Right renal pelvis (tissue), 4 donors: ENCODE measurements around the gene BICD2. TPM values are rescaled to one million over a fixed set of nuclear protein-coding genes. Genes with fewer than 3 reads are reported as not detected.

Experiments
- DNase-seq, 4 donors: peaks; one replicate each; pipeline ENCODE4 v3.0.0-alpha.2; 2013; ENCODE audit warnings: low read depth in 4 of 4, low spot score in 3 of 4, missing footprints in 1 of 4
- polyA plus RNA-seq, 4 donors: library from polyadenylated mRNA; unstranded; fragments of 120-200 nt; gene quantifications; one replicate each; pipeline ENCODE4 v1.2.1, GENCODE V29; 2013; ENCODE audit not compliant: insufficient read length in 4 of 4

Gene BICD2
- polyA plus RNA-seq, 4 donors: 29.1 to 32.0 (median 30.9) TPM

DNA sequence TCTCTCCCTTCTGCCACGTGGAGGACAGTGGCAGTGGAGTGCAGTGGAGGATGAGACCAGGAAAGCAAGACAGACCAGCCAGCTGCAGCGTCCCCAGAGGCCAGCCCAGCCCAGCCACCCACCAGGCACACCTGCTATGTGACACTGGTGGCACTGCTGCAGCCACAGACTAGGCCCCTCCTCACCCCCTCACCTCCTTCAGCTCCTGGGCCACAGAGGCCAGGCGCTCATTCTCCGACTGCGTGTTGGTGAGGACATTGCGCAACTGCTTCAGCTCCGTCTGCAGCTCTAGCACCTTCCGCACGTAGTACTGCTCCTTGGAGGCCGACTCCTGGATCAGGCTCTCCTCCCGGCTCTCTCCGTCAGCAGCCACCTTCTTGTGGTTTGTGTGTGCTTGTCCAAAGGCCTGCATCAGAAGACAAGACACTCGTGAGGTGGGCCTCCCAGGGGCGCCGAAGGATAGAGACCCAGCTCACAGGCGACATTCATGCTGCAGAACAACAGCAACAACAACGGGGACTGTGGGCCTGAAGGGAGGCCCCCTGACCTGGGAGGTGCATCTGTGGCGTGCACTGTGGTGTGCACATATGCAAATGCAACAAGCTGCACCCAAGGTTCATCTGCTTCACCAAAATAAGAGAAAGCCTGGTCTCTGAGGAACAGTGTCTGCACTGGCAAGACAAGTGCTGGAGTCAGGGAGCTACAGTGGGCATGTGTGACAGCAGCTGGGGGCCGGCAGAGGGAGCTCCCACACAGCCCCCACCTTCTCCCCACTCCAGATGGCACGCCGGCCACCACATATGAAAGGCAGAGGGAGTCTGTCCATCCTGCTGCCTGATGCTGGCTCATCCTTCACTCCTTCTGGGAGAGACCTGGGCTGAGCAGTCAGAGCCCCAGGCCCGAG is 35.5 kb downstream of the BICD2 start:
- DNase-seq: no peak

DNA sequence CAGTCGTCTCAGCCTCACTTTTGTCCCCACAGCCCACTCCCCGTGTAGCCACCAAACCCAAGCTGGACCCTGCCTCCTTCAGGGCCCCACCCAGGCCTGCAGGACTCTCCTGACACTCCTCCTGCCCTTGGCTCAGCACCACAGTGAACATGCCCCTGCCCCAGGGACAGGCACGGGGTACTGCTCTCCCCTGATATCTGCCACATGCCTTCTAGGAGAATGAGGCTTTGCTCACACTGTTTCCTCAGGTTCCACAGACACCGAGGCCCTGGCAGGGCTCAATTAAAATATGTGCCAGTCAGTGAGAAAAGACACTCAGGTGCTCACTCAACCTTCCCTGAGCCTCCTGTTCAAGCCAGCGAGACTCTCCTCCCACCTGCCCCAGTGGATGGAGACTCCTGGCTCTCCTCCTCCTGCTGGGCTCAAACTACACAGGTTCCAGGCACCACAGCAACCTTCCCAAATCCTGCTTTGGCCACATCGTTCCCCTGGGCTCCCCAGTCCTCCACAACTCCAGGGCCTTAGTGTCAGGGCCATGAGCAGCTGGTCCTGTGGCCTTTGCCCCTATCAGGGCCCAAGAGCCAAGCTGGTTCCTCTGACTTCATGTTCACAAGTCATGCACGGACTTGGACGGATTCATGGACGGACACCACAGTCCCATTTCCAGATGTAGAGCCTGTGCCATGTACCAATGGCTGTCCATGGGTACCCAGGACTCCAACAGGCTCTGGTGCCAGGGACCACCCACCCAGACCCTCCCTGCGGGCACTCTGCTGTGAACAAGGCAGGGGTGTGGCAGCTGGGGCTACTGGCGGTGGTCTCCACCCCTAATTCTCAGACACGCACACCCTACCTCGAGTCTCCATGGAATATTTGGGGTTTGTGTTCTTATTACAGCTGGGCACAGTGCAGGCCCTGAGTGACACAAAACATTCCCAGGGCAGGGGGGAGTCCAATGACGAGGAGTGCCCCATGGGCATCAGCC is 36.6 kb downstream of the BICD2 start:
- DNase-seq: no peak

DNA sequence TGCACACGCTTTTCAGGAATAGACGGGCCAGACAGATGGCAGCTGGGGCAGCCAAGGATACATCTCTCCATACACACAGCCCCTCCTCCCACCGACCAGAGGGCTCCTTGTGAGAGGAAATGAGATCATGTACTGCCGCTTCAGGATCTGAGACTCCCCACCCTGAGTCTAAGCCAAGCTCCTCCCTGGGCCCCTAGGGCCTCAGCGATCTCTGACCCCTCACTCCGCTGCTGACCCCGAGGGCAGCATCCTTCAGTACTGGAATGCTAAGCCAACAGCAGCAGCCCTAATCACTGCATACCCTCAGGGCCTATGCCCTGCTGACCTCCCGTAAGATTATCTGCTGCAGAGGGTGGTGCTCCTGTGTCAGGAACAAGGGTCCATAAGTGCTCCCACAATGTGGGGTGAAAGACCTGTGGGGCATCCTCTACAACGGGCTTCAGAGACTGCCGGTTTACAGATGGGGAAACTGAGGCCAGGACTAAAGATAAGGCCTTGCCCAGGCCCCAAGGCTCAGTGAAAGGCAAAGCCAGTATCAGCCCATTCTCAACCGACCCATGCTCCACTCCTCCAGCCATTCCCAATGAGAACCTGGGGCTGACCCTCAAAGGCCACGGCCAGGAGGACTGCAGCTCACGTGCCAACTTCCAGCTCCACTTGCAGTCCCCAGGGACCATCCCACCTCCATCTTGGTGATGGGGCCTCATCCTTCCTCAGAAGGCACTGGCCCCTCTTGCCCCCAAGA is 37.5 kb downstream of the BICD2 start:
- no peak for DNase-seq

DNA sequence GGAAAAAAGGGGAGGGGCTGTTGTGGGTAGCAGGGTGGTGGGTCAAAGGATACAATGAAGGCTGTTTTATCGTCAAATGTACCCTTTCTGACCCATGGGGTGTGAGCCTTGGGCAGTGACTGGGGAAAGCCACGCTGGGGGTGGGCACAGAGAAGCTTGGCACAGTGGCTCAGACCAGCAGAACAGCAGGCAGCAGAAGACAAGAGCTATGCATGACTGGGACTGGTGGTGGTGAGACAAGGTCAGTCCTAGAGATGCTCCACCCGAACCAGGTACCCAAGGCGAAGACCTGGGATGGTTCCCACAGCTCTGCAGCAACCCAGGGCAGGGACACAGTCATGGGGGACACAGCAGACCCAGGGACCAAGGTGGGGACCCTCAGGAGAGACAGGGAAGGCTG is 38.3 kb downstream of the BICD2 start:
- no peak for DNase-seq

DNA sequence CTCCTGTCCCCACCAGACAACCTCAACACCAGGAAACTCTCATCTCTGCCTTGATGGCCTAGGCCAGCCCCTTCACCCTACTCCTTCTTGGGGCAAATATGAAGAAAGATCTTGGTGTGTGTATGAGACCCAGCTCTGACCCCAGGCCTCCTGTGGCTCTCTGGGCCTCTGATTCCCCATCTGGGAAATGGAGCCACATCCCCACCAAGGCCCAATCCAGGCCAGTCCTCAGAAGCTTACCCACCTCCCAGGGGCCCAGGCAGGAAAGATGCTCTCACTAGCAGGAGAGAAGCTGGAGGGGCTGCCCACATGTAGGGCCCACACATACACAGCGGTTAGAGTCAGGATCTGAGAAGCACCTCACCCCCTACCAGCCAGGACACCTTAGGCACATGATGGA is 38.9 kb downstream of the BICD2 start:
- DNase-seq: no peak

DNA sequence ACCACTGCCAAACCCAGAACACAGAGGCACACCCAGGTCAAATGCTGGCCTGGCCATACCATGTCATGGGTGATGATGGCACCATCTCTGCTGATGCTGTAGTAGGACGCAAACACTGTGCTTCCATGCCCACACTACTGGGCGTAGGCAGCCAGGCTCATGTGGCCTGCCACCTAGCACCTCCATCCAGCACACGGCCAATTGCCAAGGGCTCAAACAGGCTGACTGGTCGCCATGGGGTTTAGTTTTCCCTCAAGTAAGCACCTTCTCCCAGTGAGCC is 39.4 kb downstream of the BICD2 start:
- no peak for DNase-seq

DNA sequence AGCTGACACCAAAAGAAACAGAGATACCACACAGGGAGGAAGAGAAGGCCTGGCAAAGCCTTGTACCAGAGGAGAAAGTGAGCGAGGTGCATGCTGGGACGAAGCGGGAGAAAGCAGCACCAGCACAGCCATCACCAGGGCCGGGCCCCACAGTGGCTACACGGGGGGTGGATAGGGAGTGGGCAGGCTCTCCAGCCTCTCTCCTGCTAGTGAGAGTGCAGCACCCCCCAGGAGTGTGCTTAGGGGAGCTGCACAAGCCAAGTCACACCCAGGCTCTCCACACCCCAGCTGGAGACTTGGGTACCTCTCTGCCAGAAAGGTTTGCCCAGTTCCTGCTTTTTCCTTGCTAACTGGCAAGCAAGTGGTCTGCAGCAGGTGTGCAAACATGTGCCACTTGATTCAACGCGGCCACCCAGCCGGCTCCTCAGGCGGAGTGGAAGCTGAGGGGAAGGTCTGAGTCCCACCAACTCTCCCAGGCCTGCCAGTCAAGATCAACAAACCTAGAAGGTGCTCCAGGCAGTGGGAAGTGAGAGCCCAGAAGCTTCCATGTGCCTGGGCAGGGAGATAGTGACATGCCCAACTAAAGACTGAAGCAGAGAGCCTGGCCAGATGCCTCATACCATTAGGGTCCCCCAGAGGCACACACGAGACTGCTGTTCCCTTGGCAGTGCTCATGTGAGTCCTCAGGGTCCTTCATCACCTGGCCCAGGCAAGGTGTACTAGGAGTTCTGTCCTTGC is 39.9 kb downstream of the BICD2 start:
- no peak for DNase-seq

DNA sequence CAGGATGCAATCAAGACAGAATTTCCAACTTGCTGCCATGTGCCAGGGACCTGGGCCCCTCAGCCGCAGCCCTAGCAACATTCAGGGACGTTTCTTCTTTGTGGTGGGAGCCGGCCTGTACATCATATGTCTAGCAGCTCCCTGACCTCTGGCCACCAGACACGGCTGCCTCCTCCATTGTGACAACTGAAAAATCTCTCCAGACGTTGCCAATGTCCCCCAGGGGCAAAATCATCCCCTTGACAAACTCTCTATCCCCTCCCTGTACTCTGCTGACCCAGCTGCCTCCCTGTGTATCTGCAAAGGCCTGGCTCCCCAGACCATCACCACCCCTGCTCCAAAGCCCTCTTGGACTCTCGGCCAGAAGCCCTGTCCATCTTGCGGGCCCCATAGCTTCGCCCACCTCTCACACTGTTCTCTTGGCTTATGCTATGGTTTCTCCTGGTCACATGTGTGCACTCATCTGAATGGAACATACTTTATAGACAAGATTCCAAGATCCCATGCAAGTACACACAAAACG is 40.8 kb downstream of the BICD2 start:
- no peak for DNase-seq

DNA sequence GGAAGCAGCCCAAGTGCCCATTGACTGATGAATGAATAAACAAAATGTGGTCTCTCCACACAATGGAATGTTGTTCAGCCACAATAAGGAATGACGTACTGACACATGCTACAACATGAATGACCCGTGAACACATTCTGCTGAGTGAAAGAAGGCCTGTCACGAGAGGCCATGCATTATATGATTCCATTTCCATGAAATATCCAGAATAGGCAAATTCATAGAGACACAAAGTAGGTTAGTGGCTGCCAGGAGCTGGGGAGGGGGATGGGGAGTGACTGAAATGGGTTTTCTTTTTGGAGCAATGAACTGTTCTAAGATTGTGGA is 41.4 kb downstream of the BICD2 start:
- no peak for DNase-seq

DNA sequence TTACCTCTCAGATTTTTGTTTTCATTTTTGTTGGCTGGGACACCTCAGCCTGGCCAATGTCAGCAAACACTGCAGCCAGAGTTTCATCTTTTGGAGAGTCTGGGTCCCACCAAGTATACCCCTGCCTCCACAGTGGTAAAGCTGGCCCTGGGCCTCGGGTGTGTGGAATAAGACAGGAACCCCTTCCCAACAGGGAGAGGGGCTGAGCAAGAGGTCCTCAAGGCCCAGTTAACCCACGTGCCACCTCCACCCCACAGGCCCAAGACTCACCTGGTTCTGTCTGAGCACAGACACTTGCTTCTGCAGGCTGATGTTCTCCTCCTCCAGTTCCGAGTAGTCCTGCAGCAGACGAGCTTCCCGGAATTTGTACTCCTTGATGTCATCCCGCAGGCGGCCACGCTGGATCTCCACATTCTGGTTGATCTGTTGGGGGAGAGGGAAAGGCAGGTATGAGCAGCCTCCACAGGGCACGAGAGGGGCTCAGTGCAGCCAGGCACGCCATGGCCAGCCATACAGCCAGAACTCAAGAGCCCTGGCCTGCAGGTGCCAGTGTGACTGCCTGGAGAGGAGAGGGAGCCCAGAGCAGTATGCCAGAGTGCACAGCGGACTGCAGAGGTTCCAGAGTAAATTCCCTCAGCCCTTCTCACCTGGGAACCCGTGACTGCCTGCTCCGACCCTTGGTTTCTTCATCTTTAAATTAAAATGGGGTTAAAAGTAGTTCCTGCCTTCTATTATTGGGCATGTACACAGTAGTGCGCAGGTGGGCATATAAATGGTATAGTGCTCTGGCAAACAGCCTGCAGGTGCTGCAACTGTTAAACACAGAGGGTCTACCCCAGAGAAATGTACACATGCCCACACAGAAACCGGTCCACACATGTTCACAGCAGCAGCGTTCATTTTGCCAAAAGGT is 42.0 kb downstream of the BICD2 start:
- no peak for DNase-seq

DNA sequence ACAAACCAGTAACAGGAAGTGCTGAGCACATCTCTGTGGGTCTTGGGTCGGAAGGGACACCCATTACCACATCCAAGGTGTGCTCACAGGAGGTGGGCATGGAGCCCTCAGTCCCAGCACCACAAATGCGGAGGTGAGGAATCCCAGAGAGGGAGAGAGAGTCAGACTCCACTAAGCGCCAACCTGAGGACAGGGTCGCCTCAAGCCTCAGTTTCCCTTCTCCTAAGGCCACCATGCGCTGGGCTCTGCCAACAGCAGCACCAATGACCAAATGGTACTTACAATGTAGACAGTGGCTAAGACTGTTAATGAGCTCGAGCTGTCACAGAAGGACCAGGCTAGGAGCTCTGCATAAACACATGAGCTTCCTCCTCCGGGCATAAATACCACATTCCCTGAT is 43.1 kb downstream of the BICD2 start:
- no peak for DNase-seq

DNA sequence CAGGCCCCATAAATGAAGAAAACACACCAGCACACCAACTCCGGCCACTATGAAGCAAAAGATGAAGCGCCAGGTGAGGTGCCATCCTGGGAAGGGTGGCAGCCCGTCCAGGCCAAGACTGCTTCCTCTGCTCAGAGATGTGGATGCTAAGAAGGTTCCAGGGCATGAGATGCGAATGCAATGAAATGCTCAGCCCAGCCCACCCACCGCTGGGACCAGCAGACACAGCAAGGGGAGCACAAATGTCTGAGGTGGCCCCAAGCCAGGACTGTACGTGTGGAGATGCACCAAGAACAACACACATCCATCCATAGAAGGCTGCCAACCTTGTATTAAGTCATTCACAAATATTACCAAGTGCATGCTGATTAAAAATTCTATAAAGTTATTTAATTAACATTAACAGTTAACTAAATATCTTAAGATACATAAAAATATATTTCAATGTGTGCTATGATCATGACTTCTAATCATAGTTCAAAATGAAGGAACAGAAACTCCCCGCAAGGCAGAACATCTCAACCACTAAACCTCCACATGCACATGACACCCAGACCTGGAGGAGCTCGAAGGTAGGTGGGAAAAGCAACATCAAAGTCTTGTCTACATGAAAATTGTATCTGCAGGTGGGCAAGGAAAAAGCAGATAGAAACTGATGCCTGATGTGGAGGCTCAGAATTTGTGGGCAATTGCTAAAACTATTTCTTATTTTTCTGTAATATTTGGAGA is 43.7 kb downstream of the BICD2 start:
- DNase-seq: no peak

DNA sequence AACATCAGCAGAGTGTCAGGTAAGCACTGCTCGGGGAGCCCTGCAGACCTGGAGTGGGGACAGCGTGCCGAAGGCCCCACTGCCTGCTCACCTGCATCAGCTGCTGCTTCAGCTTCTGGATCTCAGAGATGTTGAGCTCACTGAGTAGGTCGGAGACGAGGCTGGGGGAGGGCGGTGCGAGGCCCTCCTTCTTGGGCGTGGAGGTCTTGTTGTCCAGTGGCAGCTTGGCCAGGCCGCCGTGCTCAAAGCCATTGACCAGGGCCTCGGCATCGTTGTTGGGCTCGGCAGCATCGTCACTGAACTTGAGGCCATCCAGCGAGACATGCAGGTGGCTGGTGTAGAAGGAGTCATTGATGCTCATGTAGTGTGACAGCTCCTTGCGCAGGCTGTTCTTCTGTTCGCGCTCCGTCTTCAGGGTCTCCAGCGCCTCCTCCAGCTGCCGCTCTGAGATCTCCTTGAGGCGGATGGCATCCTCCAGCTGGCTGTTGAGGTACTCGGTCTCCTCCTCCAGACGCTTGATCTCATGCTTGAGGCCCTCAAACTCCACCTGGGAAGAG is 44.3 kb downstream of the BICD2 start:
- no peak for DNase-seq

DNA sequence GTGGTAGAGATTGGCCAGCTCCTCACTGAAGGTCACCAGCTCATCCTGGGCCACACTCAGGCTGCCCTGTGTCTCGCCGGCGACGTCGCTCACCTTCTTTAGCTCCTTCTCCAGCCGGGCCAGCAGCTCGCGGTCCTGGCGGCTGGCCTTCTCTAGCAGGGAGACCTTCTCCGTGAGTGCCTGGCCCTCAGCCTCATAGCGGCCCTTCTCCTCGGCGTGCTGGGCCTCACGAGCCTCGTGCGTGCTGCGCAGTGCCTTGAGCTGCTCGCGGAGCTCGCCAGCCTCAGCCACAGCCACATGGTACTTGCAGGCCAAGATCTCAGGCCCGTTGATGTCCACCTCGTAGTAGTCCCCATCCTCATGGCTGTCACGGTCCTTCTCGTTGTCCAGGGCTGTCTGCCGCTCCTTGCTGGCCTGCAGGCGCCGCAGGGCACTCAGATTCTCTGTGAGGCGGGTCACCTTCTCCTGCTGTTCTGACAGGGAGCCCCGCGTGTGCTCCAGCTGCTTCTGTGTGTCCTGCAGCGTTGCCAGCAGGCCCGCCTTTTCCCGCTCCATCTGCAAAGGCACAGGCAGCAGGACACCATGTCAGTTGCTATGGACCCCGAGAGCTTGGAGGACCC is 45.5 kb downstream of the BICD2 start:
- DNase-seq: no peak

DNA sequence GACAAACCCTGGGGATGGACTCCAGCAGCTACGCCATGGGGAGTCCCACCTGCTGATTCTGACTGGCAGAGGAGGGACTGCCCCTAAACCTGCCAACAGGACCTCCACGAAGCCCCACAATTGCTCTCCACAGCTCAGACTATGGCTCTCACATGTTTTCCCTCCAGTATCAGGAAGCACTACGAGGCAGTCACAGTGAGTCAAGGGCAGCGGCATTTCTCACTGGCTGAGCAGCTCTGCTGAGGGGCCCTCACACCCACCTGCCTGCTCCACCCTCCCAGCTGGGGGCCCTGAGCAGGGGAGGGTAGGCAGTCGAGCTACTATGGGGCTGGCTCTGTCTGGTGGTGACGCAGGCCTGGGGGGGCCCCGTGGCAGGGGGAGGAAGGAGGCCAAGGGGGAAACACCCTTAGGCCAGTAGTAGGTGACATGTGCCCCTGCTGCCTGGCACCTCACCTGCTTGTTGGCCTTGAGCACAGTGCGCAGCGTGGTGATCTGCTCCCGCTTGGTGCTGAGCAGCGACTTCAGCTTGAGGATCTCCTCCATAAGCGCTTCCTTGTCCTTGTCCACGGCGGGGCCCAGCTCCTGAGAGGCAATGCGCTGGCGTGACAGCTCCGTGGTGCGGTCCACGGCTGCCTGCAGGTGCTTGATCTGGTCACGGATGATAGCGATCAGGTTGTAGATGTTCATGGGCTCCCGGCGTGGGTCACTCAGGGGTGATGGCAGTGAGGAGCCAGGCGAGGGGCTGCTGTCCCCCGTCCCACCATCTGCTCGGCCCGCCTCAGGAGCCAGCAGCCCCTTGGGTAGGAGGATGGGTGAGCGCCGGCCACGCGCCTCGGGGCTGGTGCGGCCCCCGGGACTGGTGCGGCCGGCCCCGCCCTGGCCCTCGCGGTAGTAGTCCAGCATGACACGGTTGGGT is 46.3 kb downstream of the BICD2 start:
- no peak for DNase-seq

DNA sequence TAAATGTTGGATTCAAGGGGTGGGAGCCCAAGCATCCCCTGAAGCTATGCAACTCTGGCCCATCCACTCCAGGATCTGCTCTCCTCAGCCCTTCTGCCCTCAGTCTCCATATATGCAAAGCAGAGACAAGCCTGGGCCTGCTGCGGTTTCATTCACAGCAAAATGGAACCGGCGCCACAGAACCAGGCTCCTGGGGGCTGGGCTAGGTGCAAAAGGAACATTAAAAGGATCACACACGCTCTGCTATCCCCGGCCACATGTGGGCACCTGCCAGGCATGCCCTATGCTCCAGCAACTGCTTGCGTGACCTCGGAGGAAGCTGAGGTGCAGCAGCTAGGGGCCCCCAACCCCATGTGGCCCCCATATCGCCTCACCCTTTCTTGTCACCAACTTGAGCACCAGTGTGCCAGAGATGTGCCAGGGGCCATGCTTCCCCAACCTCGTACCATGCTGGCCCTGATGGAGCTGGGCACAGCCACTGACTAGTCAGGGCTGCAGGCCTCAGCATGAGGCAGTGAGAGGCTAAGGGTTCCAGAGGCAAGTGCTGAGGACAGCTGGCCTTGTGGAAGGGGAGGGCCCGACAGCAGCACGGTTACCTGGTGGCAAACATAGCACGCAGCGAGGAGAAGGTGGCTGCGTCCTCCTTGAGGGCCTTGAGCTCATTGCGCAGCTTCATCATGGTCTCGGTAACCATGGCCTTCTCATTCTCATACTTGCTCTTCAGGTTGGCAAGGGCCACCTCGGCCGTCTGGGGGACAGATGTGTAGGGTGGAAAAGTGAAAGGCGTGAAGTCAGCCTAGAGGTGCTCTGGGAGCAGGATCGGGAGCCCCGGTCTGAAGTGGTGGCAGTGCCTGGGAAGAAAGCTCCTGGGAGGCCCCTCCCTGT is 47.2 kb downstream of the BICD2 start:
- DNase-seq: no peak
